ENCODE measurements around the gene KIF26A.

GRCh38 chr14:104199266-104199895 is 61.0 kb downstream of the KIF26A start:
- TF ChIP-seq, protein P1, sequence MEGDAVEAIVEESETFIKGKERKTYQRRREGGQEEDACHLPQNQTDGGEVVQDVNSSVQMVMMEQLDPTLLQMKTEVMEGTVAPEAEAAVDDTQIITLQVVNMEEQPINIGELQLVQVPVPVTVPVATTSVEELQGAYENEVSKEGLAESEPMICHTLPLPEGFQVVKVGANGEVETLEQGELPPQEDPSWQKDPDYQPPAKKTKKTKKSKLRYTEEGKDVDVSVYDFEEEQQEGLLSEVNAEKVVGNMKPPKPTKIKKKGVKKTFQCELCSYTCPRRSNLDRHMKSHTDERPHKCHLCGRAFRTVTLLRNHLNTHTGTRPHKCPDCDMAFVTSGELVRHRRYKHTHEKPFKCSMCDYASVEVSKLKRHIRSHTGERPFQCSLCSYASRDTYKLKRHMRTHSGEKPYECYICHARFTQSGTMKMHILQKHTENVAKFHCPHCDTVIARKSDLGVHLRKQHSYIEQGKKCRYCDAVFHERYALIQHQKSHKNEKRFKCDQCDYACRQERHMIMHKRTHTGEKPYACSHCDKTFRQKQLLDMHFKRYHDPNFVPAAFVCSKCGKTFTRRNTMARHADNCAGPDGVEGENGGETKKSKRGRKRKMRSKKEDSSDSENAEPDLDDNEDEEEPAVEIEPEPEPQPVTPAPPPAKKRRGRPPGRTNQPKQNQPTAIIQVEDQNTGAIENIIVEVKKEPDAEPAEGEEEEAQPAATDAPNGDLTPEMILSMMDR (IDR thresholded peaks at IDR 0.05) = no peak
- TF ChIP-seq POLR2A (IDR thresholded peaks at IDR 0.05) = no peak
